HEK293 (cell line): Measurements from ENCODE around the gene BTF3.

ENCODE experiments used
- IKZF3 ChIP-seq: fragments of 450-650 bp; IDR thresholded peaks from 2 replicates; pipeline ENCODE4 v1.5.0; 2018; ENCODE audit warnings: missing biosample characterization, mild to moderate bottlenecking, missing genetic modification characterization, moderate library complexity
- SETDB1 ChIP-seq: IDR thresholded peaks from one replicate; pipeline ENCODE4 v1.6.1; 2017; ENCODE audit warnings: mild to moderate bottlenecking, low read length, moderate library complexity, mixed read lengths; ENCODE audit not compliant: insufficient read length
- ZBTB1 ChIP-seq: fragments of 450-650 bp; formaldehyde crosslinking; IDR thresholded peaks from 2 replicates; pipeline ENCODE4 v1.5.1; 2016; ENCODE audit warnings: missing biosample characterization, missing genetic modification characterization
- ZNF184 ChIP-seq: fragments of 450-650 bp; IDR thresholded peaks from 2 replicates; pipeline ENCODE4 v1.5.1; 2018; ENCODE audit warnings: missing biosample characterization, mild to moderate bottlenecking, missing genetic modification characterization
- ZNF266 ChIP-seq: fragments of 450-650 bp; formaldehyde crosslinking; IDR thresholded peaks from 2 replicates; pipeline ENCODE4 v1.5.1; 2016; ENCODE audit warnings: missing biosample characterization, missing genetic modification characterization, low read depth
- ZNF530 ChIP-seq: fragments of 450-650 bp; formaldehyde crosslinking; IDR thresholded peaks from 2 replicates; pipeline ENCODE4 v1.5.1; 2016; ENCODE audit warnings: low read depth, missing biosample characterization, missing genetic modification characterization
- ZNF561 ChIP-seq: fragments of 450-650 bp; IDR thresholded peaks from 2 replicates; pipeline ENCODE4 v1.5.1; 2018; ENCODE audit warnings: missing biosample characterization, missing genetic modification characterization, borderline replicate concordance
- ZSCAN30 ChIP-seq: fragments of 450-650 bp; IDR thresholded peaks from 2 replicates; pipeline ENCODE4 v1.5.1; 2018; ENCODE audit warnings: missing biosample characterization, mild to moderate bottlenecking, missing genetic modification characterization, moderate library complexity
- TF ChIP-seq, protein P1 (sequence below): fragments of 450-650 bp; formaldehyde crosslinking; IDR thresholded peaks from 2 replicates; pipeline ENCODE4 v1.5.1; 2016; ENCODE audit warnings: missing biosample characterization, missing genetic modification characterization
- TF ChIP-seq, protein P2 (sequence below): fragments of 450-650 bp; formaldehyde crosslinking; IDR thresholded peaks from 2 replicates; pipeline ENCODE4 v1.5.0; 2017; ENCODE audit warnings: missing biosample characterization, missing genetic modification characterization, borderline replicate concordance
- TF ChIP-seq, protein P3 (sequence below): fragments of 450-650 bp; formaldehyde crosslinking; IDR thresholded peaks from 2 replicates; pipeline ENCODE4 v1.5.1; 2016; ENCODE audit warnings: missing biosample characterization, missing genetic modification characterization

DNA sequence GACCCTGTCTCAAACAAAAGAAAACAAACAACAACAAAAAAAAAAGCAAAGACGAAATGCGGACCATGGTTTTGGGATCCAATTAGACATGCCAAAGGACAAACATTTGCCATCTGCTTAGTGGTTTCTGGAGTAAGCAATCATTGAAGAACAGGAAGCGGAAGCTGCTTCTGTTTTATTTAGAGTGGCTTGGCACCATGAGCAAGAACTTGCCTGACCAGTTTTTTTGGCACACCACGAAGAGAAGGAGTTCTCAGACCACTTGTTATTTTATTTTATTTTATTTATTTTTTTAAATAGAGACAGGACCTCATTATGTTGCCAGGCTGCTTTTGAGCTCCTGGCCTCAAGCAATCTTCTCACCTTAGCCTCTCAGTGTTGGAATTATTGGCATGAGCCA, 17.0 kb downstream of the BTF3 start:
- TF ChIP-seq, protein P1, sequence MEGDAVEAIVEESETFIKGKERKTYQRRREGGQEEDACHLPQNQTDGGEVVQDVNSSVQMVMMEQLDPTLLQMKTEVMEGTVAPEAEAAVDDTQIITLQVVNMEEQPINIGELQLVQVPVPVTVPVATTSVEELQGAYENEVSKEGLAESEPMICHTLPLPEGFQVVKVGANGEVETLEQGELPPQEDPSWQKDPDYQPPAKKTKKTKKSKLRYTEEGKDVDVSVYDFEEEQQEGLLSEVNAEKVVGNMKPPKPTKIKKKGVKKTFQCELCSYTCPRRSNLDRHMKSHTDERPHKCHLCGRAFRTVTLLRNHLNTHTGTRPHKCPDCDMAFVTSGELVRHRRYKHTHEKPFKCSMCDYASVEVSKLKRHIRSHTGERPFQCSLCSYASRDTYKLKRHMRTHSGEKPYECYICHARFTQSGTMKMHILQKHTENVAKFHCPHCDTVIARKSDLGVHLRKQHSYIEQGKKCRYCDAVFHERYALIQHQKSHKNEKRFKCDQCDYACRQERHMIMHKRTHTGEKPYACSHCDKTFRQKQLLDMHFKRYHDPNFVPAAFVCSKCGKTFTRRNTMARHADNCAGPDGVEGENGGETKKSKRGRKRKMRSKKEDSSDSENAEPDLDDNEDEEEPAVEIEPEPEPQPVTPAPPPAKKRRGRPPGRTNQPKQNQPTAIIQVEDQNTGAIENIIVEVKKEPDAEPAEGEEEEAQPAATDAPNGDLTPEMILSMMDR, result no peak
- no peak for TF ChIP-seq ZNF184
- TF ChIP-seq ZNF561, result no peak
- TF ChIP-seq, protein P2, sequence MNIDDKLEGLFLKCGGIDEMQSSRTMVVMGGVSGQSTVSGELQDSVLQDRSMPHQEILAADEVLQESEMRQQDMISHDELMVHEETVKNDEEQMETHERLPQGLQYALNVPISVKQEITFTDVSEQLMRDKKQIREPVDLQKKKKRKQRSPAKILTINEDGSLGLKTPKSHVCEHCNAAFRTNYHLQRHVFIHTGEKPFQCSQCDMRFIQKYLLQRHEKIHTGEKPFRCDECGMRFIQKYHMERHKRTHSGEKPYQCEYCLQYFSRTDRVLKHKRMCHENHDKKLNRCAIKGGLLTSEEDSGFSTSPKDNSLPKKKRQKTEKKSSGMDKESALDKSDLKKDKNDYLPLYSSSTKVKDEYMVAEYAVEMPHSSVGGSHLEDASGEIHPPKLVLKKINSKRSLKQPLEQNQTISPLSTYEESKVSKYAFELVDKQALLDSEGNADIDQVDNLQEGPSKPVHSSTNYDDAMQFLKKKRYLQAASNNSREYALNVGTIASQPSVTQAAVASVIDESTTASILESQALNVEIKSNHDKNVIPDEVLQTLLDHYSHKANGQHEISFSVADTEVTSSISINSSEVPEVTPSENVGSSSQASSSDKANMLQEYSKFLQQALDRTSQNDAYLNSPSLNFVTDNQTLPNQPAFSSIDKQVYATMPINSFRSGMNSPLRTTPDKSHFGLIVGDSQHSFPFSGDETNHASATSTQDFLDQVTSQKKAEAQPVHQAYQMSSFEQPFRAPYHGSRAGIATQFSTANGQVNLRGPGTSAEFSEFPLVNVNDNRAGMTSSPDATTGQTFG, result no peak
- TF ChIP-seq IKZF3 (tag by site-specific recombination), result no peak
- TF ChIP-seq ZNF266 (tag by site-specific recombination), result no peak
- no peak for TF ChIP-seq SETDB1
- TF ChIP-seq ZBTB1 (tag by site-specific recombination), result no peak
- TF ChIP-seq ZSCAN30 (tag by site-specific recombination), result no peak
- TF ChIP-seq ZNF530 (tag by site-specific recombination), result no peak
- TF ChIP-seq, protein P3, sequence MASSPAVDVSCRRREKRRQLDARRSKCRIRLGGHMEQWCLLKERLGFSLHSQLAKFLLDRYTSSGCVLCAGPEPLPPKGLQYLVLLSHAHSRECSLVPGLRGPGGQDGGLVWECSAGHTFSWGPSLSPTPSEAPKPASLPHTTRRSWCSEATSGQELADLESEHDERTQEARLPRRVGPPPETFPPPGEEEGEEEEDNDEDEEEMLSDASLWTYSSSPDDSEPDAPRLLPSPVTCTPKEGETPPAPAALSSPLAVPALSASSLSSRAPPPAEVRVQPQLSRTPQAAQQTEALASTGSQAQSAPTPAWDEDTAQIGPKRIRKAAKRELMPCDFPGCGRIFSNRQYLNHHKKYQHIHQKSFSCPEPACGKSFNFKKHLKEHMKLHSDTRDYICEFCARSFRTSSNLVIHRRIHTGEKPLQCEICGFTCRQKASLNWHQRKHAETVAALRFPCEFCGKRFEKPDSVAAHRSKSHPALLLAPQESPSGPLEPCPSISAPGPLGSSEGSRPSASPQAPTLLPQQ (tag by site-specific recombination), result no peak
